Measurements from ENCODE around the gene BRD2.

GRCh38 chr6:32991972-32992371 lies 23.6 kb downstream of the BRD2 start:
- TF ChIP-seq POLR2A (IDR thresholded peaks at IDR 0.05) (no peak), CTCF (IDR thresholded peaks at IDR 0.05) (no peak)

Data from heart left ventricle (tissue), 13 donors.